DMS153 treated with DMSO at 0.1 percent for 48 hours (cell line): Measurements from ENCODE around the gene MLEC.

Experiments used
- DNase-seq: peaks from one replicate; lab custom pipeline; 2025; ENCODE audit not compliant: unreplicated experiment; lab: John Stamatoyannopoulos, UW

Gene MLEC

DNA sequence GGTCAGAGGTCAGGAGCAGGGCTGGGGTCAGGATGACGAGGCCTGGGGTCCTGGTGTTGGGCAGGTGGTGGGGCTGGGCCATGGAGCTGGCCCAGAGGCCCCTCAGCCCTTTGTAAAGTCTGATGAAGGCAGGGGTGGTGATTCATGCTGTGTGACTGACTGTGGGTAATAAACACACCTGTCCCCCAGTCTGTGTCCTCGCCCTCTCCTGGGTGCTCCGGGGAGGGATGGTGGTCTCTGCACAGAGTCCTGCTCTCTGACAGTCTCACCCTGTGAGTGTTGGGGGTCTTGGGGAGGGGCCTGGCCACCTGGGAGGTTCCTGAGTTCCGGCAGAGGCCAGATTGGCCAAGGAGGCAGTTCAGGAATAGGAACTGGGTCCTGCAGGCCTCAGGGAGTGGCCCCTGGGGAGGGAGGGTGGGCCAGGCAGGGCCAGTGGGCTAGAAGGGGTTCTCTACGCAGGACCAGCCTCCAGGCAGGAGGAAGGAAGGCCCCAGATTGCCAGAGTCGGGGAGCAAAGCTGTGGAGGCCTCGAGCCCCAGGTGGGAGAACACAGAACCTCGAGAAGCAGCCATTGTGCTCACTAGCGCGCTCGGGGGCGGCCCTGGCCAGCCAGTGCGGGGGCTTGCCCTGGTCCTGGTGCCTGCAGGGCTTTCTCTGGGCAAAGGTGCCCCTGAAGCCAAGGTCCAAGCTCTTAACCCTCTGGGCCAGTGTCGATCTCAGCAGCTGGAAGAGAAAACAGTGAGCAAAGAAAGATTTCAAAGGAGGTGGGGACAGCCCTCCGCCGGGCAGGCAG lies 53.1 kb downstream of the MLEC start:
- no peak for DNase-seq

GRCh38 chr12:120740871-120741270 lies 53.9 kb downstream of the MLEC start:
- DNase-seq = no peak

DNA sequence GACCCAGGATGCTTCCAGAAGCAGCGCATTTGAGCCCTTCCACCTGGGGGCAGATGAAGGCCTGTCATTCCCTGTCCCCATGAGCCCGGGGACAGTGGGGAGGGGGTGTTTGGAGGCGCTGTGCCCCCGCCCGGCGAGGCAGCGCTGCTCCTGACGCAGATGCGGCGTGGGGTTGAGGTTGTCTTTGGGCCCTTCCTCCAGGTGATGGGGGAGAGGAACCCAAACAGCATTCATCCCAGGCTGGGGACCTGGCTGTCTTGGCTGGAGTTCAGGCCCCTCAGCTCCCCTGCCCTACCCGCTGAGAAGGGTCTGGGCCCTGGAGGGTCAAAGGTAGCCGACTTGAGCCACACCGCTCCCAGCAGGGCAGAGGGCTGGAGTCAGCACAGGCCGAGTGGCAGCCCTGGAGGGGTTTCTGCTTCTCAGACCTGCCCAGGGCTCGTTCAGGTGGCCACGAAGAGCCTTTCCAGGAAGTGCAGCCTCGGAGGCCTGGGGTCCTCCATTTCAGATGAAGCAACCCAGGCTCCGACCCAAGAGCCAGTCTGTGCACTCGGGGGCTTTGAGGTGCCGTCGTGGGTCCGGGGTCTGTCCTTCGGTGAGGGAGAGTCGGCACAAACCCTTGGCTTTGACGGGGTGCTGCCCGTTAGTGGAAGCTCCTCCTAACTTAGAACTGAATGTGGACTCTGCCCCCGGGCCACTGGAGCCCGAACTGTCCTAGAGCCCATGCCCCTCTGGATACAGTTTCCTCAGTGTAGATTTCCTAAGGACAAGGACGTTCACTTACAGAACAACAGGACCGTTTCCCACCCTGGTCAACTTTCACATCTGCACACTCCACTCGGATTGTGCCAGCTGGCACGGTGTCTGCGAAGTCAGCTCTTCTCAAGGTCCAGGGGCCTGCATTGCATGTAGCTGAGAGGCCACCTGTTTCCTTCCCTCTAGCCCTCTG lies 54.8 kb downstream of the MLEC start:
- DNase-seq = no peak

- DNase-seq = no peak
Measured at GRCh38 chr12:120744922-120745493, 58.1 kb downstream of the MLEC start.

DNA sequence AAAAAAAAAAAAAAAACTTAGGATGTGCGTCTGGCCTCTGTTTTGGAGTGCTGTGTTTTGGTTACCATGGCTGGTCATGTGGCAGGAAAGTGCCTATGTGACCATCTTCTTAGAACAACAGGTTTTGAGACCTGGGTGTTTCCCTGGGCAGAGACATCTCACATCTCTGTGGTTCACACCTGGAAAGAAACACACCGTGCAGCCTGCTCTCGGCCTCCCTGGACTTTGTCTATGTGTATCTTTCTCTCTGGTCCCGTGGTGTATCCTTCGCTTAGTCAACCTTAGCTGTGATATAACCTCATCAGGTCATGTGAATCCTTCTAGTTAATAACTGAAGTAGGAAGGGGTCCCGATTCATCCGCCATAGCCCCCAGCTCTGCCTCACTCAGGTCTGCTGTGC lies 61.3 kb downstream of the MLEC start:
- DNase-seq = no peak

- no peak for DNase-seq
Measured at GRCh38 chr12:120749256-120749655, 62.3 kb downstream of the MLEC start.

- no peak for DNase-seq
Measured at GRCh38 chr12:120750806-120751205, 63.9 kb downstream of the MLEC start.

GRCh38 chr12:120751389-120751788 lies 64.4 kb downstream of the MLEC start:
- DNase-seq = no peak
